ENCODE data around the gene PUSL1.

The PUSL1 gene

DNA sequence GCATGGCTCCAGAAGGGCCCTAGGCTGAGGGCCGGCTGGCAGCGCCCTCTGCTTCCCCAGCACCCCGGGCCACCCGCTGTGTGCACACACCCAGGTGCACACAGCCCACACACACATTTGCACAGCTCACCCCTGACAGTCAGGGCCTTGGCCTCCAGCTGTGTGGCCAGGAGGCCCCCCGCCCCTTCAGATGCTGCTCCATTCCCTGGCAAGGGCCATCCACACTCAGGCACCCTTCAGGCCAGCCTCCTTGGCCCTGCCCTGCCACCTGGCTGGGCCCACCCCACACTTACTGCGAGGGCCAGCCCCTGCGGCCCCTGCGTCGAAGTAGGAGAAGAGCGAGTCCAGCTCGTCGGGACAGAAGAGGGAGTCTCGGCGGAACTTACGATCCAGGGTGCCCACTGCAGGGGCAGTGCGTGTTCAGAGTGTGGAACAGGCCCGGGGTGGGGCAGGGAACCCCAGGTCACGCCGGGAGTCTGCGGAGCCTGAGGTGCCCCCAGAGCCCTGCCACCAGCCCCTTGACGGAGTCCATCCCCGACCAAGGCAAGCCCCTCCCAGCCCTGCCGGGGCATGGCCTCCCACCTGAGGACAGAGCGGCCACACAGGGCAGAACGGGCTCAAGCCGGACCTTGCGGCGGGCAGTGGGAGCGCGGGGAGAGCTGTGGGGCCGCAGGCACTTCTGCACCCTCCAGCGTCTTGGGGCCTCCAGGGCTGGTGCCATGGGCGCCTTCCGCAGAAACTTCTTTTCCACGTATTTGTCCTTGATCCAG, 13.1 kb upstream of the PUSL1 start:
- DNase-seq (ENCODE audit: low read depth), result no peak

DNA sequence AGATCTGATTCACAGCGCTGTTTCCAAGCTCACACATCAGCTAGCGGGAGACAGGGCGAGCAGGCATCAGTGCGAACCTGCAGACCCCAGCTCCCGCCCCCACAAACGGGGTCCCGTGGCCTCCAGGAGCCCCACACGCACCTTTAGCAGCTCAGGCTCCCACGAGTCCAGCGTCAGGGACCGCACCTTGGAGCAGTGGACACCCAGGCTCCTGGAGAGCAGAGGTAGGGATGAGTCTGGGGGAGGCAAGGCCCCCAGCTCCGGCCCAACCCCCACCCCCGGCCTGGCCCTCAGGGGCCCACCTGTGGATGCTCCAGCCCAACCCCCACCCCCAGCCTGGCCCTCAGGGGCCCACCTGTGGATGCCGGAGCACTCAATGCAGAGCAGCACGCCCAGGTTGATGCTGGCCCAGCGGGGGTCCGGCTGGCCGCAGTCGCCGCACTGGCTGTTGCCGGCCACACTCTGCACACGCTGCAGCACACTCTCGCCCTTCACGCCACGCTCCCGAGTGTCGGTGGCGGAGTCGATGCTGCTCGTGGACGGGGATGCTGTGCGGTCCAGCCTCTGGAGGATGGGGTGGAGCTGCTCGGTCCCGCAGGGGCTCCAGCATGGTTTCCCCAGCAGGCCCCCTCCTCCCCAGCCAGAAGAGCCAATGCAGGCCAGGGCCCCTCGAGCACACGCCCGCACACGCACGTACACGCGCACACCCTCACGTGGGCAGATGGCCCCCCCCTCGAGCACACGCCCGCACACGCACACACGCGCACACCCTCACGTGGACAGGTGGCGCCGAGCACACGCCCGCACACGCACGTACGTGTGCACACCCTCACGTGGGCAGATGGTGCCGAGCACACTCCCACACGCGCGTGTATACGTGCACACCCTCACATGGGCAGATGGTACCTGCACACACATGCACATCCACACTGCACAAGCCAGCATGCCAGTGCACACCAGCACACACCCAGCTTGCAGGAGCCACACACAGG, 12.0 kb upstream of the PUSL1 start:
- no peak for DNase-seq (ENCODE audit: low read depth)

DNA sequence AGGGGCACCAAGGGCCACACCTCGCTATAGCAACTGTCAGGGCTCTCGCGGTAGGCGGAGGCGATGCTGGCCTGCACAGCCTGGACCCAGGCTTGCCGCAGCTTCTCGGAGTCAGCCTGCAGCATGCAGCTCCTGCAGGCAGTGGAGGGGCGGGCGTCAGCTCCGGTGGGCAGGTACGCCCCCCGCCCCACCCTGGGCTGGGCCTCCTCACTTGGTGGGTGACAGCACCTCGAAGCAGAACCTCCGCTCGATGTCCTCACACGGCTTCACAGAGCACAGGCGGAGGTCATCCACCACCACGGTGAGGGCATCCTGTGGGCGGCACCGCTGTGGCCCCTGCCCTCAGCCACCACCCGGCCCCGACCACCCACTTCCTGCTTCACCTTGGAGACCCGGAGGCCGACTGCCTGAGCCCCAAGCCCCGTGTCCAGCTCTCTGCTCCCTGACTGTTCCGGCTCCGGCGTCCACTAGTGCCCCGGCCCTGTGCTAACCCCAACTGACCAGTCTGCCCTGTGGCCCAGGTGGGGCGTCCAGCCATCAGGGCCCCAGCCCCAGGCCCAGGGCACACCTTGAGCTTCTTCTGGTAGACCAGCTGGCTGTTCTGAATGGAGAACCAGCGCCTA, 10.5 kb upstream of the PUSL1 start:
- no peak for DNase-seq (ENCODE audit: low read depth)

DNA sequence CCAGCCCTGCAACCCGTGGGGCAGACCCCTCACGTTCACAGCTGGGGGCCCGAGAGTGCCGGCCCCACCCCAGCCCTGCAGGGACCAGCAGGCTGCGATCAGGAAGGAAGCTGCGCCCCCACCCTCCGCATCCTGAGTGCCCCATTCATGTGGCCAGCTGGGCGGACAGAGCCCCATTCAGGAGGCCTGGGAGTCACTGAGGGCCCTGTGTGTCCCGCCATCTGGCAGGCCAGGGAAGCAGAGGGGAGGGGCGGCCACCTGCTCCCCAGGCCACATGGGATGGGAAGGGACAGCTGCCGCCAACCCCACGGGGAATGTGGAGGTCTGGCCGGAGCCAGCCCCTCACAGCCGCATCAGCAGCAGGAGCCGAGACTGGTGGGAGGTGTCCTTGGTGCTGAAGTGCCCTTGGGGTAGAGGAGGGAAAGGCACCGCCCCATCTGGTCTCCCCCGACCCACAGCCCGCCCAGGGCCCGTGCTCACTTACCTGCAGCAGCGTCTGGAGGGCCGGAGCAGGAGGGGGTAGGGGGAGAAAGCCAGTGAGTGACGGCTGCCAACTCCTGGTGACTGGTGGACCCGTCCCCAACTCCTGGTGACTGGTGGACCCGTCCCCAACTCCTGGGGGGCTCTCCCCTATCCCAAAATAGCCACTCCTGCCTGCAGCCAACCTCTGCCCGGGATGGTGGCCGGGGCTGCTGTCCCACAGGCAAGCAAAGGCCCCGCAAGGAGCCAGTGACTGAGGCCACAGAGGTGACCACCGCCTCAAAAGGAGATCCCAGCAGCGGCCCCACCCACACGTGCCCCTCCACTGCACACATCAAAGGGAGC, 9.3 kb upstream of the PUSL1 start:
- peak; percentile 15 for DNase-seq (ENCODE audit: low read depth)

DNA sequence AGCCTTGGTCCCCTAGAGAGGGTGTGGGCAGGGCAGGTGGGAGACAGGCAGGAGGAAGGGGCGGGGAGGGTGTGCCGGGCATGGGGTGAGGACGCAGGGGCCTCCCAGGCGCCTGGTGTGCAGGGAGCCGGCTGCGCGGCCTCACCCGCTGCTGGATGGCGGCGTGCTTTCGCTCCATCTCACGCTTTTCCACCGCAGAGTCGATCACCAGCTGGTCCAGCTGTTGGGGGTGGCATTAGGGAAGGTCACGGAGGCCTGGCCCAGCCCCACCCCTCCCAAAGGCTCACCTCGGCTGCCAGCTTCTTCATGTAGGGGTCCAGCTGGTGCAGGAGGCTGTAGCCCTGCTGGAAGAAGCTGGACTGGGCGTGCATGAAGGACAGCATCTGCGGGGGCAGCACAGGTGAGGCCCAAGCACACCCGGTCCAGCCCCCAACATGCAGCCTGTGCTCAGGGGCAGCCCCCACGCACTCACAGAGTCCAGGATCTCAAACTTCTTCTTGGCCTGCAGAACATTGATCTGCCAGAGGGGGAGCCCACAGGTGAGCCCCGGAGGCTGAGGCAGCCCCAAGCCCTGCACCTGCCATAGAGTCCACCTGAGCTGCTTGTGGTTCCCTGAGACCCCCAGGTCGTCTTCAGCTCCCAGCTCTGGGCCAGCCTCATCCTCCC, 8.6 kb upstream of the PUSL1 start:
- DNase-seq (ENCODE audit: low read depth), result no peak

DNA sequence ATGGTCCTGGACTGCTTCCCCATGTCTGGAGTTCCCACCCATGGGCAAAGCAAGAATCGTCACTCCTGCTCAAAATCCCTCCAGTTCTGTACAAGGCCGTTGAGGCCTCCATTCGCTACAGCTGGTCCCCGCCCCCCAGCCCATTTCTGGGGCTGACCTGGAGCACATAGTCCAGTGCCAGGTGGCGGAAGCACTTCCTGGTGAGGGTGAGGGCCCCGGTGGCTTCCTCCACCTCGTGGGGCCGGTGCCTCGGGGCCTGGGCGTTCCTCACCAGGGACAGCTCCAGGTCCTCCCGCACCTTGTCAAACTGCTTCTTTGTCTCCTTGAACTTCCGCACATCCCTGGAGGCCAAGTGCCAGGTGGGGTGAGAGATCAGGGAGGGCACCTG, 8.1 kb upstream of the PUSL1 start:
- DNase-seq (ENCODE audit: low read depth), result no peak

DNA sequence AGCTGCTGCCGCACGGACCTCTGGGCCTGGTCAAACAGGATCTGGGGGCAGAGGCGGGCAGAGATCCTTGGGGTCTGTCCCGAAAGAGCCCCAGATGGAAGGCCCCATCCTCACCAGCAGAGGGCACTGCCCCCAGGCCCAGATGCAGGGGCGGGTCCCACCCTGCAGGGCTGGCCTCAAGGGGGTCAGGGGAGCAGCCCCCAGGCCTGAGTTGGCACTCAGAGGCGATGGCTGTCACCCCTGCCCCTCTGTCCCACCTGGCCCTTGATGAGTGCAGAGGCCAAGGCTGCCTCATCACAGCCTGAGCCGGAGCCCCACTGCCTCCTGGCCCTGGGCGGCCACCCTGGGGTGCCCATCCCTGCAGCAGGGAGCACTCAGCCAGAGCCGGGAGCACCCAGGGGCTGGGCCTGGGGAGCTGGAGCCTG, 6.4 kb upstream of the PUSL1 start:
- DNase-seq (ENCODE audit: low read depth), result no peak

DNA sequence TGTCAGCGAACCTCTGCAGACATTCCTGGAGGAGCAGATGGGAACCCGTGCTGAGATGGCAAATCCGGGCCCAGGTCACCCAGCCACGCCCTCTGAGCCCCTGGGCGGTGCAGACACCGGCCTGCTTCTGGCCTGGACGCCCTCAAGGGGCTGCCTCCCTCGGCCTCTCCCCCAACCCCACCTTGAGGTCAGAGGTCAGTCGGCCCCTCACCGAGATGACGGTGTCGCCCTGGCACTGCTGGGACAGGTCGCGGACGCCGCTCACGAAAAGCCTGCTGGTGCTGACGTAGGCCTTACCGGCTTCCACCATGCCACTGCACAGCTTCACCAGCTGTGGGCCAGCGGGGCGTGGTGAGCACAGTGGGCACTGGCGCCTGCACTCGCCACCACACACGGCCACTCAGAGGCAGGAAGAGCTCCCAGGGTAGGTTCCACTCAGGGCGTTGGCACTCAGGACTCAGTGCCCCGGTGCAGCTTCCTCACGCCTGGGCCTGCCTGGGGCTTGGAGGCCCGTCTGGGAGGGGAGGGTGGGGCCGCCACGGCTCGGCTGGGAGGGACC, 5.4 kb upstream of the PUSL1 start:
- DNase-seq (ENCODE audit: low read depth), result no peak

DNA sequence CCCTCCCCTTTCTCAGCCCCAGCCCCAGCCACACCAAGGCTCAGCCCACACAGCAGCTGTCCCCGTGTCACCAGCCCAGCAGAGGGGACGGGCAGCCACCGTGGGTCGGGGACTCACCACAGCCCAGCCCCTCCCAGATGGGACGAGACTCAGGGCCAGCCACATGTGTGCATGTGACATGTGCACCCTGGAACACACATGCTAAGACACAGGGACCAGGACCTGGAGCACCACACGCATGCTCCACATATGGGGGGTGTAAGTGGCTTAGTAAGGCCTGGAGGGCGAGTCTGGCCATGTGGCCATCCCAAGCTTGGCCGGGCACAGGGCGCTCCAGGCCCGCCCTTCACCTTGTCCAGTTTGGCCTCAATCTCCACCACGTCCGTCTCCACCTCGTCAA, 4.7 kb upstream of the PUSL1 start:
- DNase-seq (ENCODE audit: low read depth), result no peak

DNA sequence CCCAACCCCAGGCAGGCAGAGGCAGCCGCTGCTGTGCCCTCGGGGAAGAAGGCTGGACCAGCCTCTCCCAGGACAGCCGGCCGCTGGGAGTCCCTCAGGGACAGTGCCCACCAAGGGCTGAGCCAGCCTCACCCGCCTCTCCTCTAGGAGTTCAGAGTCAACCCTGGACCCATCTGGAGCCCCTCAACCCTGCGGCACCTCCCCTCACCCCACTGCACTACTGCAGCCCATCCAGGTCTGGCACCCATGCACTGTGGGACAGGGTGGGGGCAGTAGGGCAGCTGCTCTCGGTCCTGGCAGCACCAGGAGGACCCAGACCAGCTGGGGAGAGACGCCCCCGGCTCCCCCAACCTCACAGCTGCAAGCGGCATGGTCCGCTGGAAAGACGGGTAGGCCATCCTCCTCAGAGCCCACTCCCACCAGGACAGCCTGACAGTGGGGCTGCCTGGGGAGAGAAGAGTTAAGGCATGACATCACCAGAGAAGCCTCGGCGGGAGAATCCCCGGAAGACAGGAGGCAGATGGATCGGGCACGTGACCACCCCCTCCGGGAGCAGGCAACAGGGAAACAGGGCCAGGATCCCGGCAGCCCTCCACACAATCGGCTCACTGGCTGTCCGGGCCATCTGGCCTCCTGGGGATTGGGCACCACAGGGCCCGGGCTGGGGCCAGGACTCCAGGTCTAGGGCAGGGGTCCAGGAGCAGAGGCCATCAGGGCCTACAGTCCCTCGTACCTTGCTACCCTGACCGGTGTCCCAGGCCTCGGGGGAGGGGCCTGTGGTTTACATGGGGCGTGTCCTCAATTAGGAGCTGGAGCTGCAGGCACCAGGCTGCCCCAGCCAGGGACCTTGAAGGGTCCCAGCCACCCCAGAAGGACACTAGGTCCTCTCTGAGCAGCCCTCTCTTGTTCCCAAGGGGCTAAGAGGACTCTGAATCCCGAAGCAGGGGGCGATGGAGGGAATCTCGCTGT, 3.8 kb upstream of the PUSL1 start:
- DNase-seq (ENCODE audit: low read depth), result peak; percentile 85

DNA sequence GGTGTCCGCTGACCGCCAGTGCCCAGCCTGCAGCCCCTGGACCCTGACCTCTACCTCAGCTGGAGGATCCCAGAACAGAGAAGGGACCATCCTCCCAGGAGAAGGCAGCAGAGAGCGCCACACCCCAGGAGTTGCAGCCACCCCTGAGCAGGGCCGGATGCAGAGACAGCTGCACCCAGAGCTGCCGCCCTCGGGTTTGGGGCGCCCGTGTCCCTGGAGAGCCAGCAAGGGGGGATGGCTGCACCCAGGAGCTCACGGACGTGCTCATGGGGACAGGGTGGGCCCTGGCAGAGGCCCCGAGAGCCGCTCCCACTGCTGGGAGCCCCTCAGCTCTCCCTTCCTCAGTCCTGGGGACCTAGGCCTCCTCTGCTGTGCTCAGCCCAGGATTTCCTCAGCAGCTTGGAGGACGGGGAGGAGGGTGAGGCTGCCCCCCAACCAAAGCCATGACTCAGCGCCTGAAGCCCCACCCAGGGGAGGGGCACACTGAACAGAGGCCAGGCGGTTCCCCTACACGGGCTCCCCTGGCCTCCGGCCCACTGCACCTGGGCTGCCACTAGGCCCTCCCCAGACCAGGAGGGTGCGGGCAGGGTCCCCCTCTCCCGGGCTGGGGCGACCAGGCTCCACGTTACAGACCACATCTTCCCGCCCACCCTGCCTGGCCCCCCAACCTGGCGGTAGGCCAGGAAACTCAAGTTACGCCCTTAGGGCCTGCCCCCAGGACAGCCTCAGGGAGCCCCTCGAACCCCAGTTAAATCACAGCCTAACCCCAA, 2.9 kb upstream of the PUSL1 start:
- DNase-seq (ENCODE audit: low read depth), result peak; percentile 70

DNA sequence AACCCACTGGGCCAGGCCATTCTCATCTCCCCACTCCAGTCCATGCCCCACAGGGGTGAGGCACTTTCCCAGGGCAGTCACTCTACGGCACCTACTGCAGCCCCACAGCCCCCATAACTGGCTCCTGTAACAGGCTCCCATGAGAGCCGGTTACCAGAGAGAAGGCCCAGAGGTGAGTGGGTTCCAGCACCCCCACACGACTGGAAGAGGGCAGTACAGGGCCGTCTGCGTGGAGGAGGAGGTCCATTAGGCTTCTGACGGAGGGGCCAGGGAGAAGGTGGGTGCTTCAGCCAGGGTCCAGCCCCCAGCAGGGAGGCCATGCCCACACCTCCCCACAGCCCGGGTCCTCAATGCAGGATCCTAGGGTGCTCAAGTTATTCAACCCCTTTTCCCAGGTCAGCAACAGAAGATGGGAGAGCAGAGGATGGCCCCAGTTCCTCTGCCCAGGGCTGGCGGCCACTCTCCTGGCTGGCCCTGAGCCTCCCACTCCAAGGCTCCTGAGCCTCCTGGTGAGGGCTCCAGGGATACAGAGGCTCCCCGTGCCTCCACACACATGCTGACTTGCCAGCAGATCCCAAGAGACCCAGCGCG, 2.2 kb upstream of the PUSL1 start:
- no peak for DNase-seq (ENCODE audit: low read depth)

DNA sequence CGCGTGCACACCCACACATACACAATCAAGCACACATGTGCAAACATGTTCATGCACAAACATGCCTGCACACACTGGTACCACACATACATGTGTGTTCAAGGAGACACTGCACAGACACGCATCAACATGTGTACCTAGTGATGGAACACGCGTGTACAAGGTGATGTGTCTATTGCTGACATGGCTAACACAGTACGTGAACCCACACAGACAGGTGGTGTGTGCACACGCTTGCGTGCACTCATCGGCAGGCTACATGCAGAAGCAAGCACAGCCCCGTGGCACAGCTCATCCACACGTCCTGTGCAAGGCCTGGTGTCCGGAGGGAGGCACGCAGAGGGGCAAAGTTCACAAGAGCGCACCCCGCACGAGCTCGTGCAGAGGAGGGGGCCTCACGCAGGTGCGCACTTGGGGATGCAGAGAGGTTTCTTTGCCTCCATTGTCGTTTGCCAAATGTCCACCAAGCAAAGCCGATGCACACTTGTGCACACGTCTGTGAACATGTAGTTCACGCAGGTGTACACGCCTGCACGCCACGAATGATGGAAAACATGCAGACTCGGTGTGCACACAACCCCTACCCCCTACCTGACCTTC, 1.6 kb upstream of the PUSL1 start:
- DNase-seq (ENCODE audit: low read depth), result no peak

DNA sequence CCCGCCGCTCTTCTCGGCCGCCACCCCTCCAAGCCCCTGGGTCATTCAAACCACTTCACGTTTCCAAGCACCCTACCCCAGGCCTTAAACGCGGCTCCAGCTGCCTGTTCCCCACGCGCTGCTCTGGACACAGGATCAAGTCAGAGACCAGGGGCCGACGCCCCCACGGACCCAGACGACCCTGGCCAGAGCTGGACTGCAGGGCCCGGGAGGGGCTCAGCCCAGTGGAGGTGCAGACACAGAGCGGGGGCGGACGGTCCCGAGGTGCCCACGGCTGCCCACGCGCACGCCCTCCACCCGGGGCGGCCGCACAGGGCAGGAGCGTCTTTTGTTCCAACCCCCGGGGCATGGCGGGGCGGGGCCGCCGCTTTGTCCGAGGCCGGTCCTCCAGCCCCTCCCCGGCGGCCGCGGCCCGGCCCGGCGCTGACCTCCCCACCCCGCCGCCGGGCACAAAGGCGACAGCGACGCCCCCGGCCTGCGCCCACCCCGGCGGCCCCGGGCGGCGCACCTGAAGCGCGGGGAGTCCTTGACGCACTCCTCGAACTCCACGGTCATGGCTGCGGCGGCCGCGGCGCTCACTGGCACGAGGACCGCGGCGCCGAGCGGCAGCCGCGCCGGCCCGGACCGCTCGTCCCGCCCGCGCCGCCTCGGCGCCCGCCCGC, 1.0 kb upstream of the PUSL1 start:
- no peak for DNase-seq (ENCODE audit: low read depth)

DNA sequence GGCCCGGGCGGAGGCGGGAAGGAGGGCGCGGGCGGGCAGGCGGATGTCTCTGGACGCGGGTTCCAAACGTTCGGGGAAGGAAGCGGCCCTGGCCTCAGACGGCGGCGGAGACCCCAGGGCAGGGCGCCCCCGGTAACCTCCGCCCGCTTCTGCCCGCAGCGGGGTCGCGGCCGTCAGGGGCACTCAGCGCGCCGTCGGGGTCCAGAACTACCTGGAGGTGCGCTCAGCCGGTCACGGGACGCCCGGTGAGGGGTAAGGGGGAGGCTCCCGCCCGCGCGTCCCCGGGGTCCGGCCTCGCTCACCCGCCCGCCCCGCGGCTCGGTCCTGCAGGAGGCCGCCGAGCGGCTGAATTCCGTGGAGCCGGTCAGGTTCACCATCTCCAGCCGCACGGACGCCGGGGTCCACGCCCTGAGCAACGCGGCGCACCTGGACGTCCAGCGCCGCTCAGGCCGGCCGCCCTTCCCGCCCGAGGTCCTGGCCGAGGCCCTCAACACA, 406 bp downstream of the PUSL1 start:
- no peak for DNase-seq (ENCODE audit: low read depth)

DNA sequence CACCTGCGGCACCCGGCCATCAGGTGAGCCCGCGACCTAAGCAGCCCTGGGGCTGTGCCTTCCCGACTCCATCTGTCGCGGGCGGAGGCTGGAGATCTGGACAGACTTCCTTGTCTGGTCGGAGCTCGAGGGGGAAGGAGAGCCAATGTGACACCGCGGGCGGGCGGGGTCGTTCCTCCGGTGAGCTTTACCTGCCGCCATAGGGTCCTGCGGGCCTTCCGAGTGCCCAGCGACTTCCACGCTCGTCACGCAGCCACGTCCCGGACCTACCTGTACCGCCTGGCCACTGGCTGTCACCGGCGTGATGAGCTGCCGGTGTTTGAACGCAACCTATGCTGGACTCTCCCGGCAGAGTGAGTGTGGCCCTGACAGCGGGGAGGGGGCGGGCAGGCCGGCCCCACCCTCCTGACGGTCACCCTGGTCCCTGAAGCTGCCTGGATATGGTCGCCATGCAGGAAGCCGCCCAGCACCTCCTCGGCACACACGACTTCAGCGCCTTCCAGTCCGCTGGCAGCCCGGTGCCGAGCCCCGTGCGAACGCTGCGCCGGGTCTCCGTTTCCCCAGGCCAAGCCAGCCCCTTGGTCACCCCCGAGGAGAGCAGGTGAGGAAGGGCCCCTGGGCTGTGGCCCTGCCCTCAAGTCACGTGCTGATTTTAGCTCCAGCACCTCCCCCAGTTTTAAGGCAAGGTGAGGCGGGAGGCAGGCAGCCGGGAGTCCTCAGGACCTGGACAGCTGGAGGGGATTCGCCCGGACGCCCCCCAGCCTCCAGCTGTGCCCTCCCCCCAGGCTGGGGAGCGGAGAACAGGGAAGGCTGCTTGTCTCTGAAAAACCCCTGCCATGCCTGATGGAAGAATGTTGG, 1.1 kb downstream of the PUSL1 start:
- no peak for DNase-seq (ENCODE audit: low read depth)

DNA sequence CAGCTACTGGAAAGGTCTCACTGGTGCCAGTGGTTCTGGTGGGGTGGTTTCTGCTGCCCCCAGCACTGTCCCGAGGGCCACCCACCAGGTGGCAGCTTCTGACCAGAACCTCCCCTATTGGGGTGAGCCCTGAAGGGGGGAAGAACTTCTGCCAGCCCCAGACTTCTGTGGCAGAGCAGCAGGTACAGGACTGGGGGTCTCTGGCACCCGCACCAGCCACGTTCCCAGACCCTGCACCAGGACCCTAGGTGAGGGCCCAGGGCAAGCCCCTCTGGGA, 1.6 kb downstream of the PUSL1 start:
- DNase-seq (ENCODE audit: low read depth), result no peak
